Heart left ventricle (tissue), 16 donors: ENCODE measurements around the gene PVRIG. TPM values are rescaled to one million over a fixed set of nuclear protein-coding genes. Genes with fewer than 3 reads are reported as not detected.
"Not testable (repeated sequence)": the region's sequence is repeated elsewhere in the genome, so short reads cannot be mapped to it uniquely, and the experiment has no call there.

Source experiments
- ATAC-seq, 4 donors: fragments of 200-7000 bp; cut with Tn5 transposase; one replicate each; pipeline ENCODE4 v1.9.1; 2020 to 2022; ENCODE audit warnings: moderate library complexity in 4 of 4, mild to moderate bottlenecking in 3 of 4, moderate number of reproducible peaks in 1 of 4
- DNase-seq, 5 donors: peaks; one replicate each; pipeline ENCODE4 v3.0.0-alpha.2; 2020
- H3K27ac ChIP-seq, 12 donors: fragments of 200-600 bp; sonication (generic) in 4 of 12; one replicate each; pipeline versions ENCODE4 v1.5.0 to v1.8.0; 2016 to 2022; ENCODE audit warnings: mild to moderate bottlenecking in 2 of 12
- H3K27me3 ChIP-seq, 9 donors: fragments of 200-600 bp; sonication (generic) in 2 of 9; one replicate each; pipeline versions ENCODE4 v1.5.1 to v1.8.0; 2016 to 2022; ENCODE audit warnings: mild to moderate bottlenecking in 3 of 9
- H3K36me3 ChIP-seq, 9 donors: fragments of 200-600 bp; sonication (generic) in 2 of 9; one replicate each; pipeline versions ENCODE4 v1.5.0 to v1.8.0; 2018 to 2022; ENCODE audit warnings: mild to moderate bottlenecking in 2 of 9
- H3K4me1 ChIP-seq, 12 donors: fragments of 200-600 bp; sonication (generic) in 4 of 12; one replicate each; pipeline versions ENCODE4 v1.5.0 to v1.8.0; 2016 to 2022; ENCODE audit warnings: mild to moderate bottlenecking in 3 of 12
- H3K4me3 ChIP-seq, 12 donors: fragments of 200-600 bp; sonication (generic) in 4 of 12; one replicate each; pipeline versions ENCODE4 v1.5.0 to v1.8.0; 2017 to 2022; ENCODE audit warnings: mild to moderate bottlenecking in 9 of 12, moderate library complexity in 4 of 12
- H3K9me3 ChIP-seq, 12 donors: fragments of 200-600 bp; sonication (generic) in 4 of 12; one replicate each; pipeline versions ENCODE4 v1.5.0 to v1.8.0; 2016 to 2022; ENCODE audit warnings: mild to moderate bottlenecking in 1 of 12
- CTCF ChIP-seq, 12 donors: fragments of 200-600 bp; sonication (generic) in 4 of 12; IDR thresholded peaks; one replicate each; pipeline versions ENCODE4 v1.5.0 to v1.8.0; 2018 to 2022; ENCODE audit warnings: antibody characterized with exemption in 12 of 12, mild to moderate bottlenecking in 5 of 12
- POLR2A ChIP-seq, 2 donors: fragments of 450-650 bp; IDR thresholded peaks; one replicate each; pipeline ENCODE4 v1.6.1; 2017; ENCODE audit warnings: antibody characterized with exemption in 2 of 2, mild to moderate bottlenecking in 2 of 2, moderate library complexity in 2 of 2
- WGBS, 4 donors: extraction: QIAGEN DNeasy Blood & Tissue Kit in 2 of 4; methylation state at CpG; one replicate each; pipeline versions ENCODE4 v1.1.5 to v1.1.7; 2013 to 2018; 5-methylcytosine and 5-hydroxymethylcytosine counted together
- intact Hi-C, 10 donors: fragments of 100-400 bp; cut with DNase I; formaldehyde crosslinking; loops; one replicate each; pipeline versions ENCODE4 v1.11.1 to v1.14.2; 2022
- polyA plus RNA-seq, 2 donors: library from polyadenylated mRNA; stranded (reverse); fragments of 200-250 nt; gene quantifications; one replicate each; pipeline ENCODE4 v1.2.3, GENCODE V29; 2013
- total RNA-seq, 9 donors: library from RNA; depleted of rRNA in 2 of 9; stranded (reverse); fragments of >200 nt in 2 of 9; fragmentation: NEBNext Ultra II Directional in 3 of 9; extraction: Animal tissue kit (Norgen Biotek cat#: 25700) in 3 of 9; gene quantifications; one replicate each; pipeline versions ENCODE4 v1.1.0 to v1.2.4, GENCODE V29; 2016 to 2023
- donor health status: ischemic (EF 13 %, LVEDD 7.1; RV severe dilation, severe dysfunction).
- donor health status: healthy with polysubstance abuse.
- donor health status: DM: no; HTN: yes; CAD: no.
- donor health status: DM: no; HTN: no; CAD: no.
- donor health status: ischemic (EF 25% LVEDD 6.9; RV normal size, moderate dysfunction).
- donor health status: ischemic (EF 25% LVEDD 5.7; RV mildly dilated, moderate dysfunction).
- donor health status: healthy.
- donor health status: DM: yes; HTN: yes; CAD: no.
- donor health status: ischemic (EF 35%, LVEDD 5.7; RV mildly dilated, moderate dysfunction).
- donor health status: nonischemic (EF 11% LVEDD 7.7; RV severe dilation, severe dysfunction).
- donor health status: DM: yes; HTN: yes; CAD: no.
- donor health status: PGD.
- donor health status: ischemic (EF 29% LVEDD 5.4; RV normal size, mild dysfunction).
- donor health status: nonischemic (EF 23%, LVEDD 6.1; RV moderate dilation, normal function).

PVRIG gene
- total and polyA plus RNA-seq, 11 donors = 0.08 to 2.7 (median 0.63) TPM; not detected in 6

- TF ChIP-seq POLR2A (IDR thresholded peaks at IDR 0.05) (no peak), CTCF (IDR thresholded peaks at IDR 0.05) (no peak)
- no peak for DNase-seq
- Histone ChIP-seq H3K4me1 (peaks cover 0 to 7% (median 0%) of the 10 kb centered on the region in 12 donors), H3K27ac (no peak overlapping the region), H3K4me3 (no peak overlapping the region), H3K36me3 (no peaks in the 10 kb centered on the region), H3K27me3 (peaks cover 0 to 19% (median 0%) of the 10 kb centered on the region in 9 donors), H3K9me3 (no peaks in the 10 kb centered on the region)
- no peak for ATAC-seq
- WGBS, 4 donors = 67 to 74% (median 71%) methylated on average over 2 of the region's 2 CpGs
- intact Hi-C loops = no loop called here
Measured at GRCh38 chr7:100185726-100186125, 34.0 kb upstream of the PVRIG start.

GRCh38 chr7:100189061-100189460 lies 30.7 kb upstream of the PVRIG start:
- H3K9me3 ChIP-seq = no peaks in the 10 kb centered on the region
- WGBS, 4 donors = 66 to 82% (median 77%) methylated on average over 3 of the region's 3 CpGs
- ATAC-seq = no peak
- TF ChIP-seq POLR2A (IDR thresholded peaks at IDR 0.05) (no peak), CTCF (IDR thresholded peaks at IDR 0.05) (no peak)
- peaks cover 0 to 13% (median 0%) of the 10 kb centered on the region in 12 donors for H3K4me1 ChIP-seq
- no peak overlapping the region for H3K4me3 ChIP-seq
- H3K27me3 ChIP-seq = no peaks in the 10 kb centered on the region
- H3K36me3 ChIP-seq = no peaks in the 10 kb centered on the region
- H3K27ac ChIP-seq = no peak overlapping the region
- DNase-seq = no peak
- intact Hi-C loops = no loop called here

GRCh38 chr7:100190048-100190711 lies 29.6 kb upstream of the PVRIG start:
- Histone ChIP-seq H3K27ac (no peak overlapping the region), H3K9me3 (no peaks in the 10 kb centered on the region), H3K36me3 (no peaks in the 10 kb centered on the region), H3K27me3 (no peaks in the 10 kb centered on the region), H3K4me1 (peaks cover 0 to 13% (median 0%) of the 10 kb centered on the region in 12 donors), H3K4me3 (no peak overlapping the region)
- 66 to 73% (median 69%) methylated on average over 4 of the region's 4 CpGs for WGBS, 4 donors
- intact Hi-C loops = no loop called here
- ATAC-seq (no peak), DNase-seq (no peak)
- TF ChIP-seq CTCF (IDR thresholded peaks at IDR 0.05) (peak in 9 of 12 donors; percentile 14 to 45 (median 31)), POLR2A (IDR thresholded peaks at IDR 0.05) (no peak)

GRCh38 chr7:100191775-100192174 lies 28.0 kb upstream of the PVRIG start:
- intact Hi-C loops = no loop called here
- DNase-seq (no peak), ATAC-seq (no peak)
- no peaks in the 10 kb centered on the region for H3K9me3 ChIP-seq
- H3K27ac ChIP-seq = no peak overlapping the region
- H3K4me3 ChIP-seq = no peak overlapping the region
- no peaks in the 10 kb centered on the region for H3K36me3 ChIP-seq
- H3K27me3 ChIP-seq = no peaks in the 10 kb centered on the region
- no peak for TF ChIP-seq POLR2A (IDR thresholded peaks at IDR 0.05)
- no peak for TF ChIP-seq CTCF (IDR thresholded peaks at IDR 0.05)
- H3K4me1 ChIP-seq = peaks cover 0 to 13% (median 0%) of the 10 kb centered on the region in 12 donors
- 61 to 68% (median 67%) methylated on average over 2 of the region's 2 CpGs for WGBS, 4 donors

- H3K36me3 ChIP-seq, H3K27ac ChIP-seq, ATAC-seq, DNase-seq, H3K9me3 ChIP-seq, intact Hi-C loops, H3K4me3 ChIP-seq, H3K27me3 ChIP-seq: not testable (repeated sequence)
- peaks cover 0 to 13% (median 0%) of the 10 kb centered on the region in 12 donors for H3K4me1 ChIP-seq
- 91 to 96% (median 93%) methylated on average over 6 of the region's 6 CpGs for WGBS, 4 donors
Measured at GRCh38 chr7:100192281-100192862, 27.4 kb upstream of the PVRIG start.
